RWPE1 (cell line): ENCODE results near the gene CREB5.

Source experiments
- CTCF ChIA-PET: fragments of 350-600 bp; sonication (Branson Sonifier 250); formaldehyde crosslinking; extraction: SDS; loops from one replicate; lab custom pipeline; 2021; lab: Yijun Ruan, JAX
- POLR2A ChIA-PET: fragments of 400-600 bp; formaldehyde crosslinking; extraction: SDS; loops from one replicate; lab custom pipeline; 2020; ENCODE audit warnings: antibody characterized with exemption; ENCODE audit not compliant: low non-redundant PET; lab: Yijun Ruan, JAX
- DNase-seq: peaks from one replicate; pipeline ENCODE4 v3.0.0; 2012; ENCODE audit warnings: low spot score
- H3K27ac ChIP-seq: fragments of 450-650 bp; 2 replicates; pipeline ENCODE4 v1.5.1; 2017
- TF ChIP-seq, protein P1 (sequence below): fragments of 450-650 bp; conservative IDR thresholded peaks from 2 replicates; pipeline ENCODE4 v1.5.1; 2017; ENCODE audit warnings: low read depth, mild to moderate bottlenecking

Gene CREB5

DNA sequence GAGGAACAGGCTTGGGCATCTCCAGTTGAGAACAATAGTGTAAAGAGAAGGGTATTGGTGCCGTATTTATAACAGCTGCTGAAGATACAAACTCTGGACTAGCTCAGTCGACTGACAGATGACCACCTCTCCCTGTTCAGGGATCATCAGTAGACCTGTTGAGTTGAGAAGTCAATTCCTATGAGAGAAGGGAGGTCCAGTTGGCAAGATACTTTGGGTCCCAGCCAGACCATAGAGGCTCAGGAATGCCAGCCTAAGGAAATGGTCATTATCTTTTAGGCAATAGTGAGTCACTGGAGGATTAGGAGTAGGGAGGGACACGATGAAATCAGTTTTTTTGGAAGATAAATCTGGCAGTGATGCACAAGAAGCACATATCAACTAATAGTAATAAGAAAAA, 342.9 kb downstream of the CREB5 start:
- DNase-seq: peak; percentile 21
- no peak overlapping the region for H3K27ac ChIP-seq
- ChIA-PET POLR2A (no interaction called here), CTCF (no interaction called here)
- TF ChIP-seq, protein P1, sequence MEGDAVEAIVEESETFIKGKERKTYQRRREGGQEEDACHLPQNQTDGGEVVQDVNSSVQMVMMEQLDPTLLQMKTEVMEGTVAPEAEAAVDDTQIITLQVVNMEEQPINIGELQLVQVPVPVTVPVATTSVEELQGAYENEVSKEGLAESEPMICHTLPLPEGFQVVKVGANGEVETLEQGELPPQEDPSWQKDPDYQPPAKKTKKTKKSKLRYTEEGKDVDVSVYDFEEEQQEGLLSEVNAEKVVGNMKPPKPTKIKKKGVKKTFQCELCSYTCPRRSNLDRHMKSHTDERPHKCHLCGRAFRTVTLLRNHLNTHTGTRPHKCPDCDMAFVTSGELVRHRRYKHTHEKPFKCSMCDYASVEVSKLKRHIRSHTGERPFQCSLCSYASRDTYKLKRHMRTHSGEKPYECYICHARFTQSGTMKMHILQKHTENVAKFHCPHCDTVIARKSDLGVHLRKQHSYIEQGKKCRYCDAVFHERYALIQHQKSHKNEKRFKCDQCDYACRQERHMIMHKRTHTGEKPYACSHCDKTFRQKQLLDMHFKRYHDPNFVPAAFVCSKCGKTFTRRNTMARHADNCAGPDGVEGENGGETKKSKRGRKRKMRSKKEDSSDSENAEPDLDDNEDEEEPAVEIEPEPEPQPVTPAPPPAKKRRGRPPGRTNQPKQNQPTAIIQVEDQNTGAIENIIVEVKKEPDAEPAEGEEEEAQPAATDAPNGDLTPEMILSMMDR: no peak

DNA sequence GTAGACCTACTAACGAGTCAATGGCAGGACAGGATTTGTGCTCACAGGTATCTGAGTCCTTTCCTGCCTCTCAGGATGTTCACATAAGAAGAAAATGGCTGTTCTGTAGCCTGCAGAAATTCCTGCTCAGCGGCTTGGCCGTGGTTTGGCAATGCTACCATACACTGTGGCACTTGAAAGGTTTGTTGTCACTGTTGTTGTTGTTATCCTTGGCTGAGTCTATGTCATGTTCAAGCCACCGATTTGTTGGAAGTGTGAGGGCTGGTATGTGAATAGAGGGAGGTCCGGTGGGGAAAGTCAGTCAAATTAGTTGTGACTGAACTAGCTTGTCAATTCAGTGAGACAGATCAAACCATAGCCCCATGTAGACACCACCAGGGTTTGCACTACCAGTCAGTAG, 345.9 kb downstream of the CREB5 start:
- no peak overlapping the region for H3K27ac ChIP-seq
- DNase-seq: no peak
- TF ChIP-seq, protein P1: no peak
- ChIA-PET CTCF (no interaction called here), POLR2A (no interaction called here)

DNA sequence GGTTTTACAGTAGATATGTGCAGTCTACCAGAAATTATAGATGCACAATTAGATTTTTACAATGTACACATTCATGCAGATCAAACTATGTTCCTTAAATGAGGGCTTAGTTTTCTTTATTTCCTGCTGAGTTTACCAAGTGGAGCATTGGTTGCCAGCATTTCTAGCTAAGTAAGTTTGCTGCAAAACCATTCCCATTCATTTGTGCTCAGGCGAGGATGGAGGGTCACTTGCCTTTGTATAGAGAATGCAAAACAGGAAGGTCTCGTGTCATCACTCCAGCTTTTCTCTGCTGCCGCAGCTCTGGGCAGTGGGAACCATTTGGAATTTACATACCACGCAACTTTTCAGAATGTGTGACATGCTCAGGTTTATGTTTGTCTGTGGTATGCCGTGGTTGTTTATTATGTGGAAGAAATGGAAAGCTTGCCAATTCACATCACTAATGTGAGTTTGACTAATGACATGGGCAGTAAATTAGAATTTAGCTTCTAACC, 347.2 kb downstream of the CREB5 start:
- CTCF ChIA-PET: no interaction called here

DNA sequence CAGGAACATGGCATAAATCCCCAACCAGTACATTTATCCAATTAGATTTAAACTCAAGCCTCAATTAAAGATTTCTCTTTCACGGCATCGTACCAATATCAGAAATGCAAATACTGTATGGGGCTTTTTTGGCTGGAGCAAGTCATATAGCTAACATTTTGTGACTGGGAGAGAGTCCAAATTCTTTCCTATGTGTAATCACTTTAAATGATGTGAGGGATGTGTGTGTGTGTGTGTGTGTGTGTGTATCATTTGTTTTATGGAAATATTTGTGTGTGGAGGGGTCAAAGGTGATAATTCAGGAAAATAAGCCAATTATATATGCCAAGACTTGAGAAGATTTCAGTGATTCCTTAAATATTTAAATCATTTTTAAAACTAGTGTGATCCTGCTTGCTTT, 349.2 kb downstream of the CREB5 start:
- H3K27ac ChIP-seq: no peak overlapping the region
- DNase-seq: no peak
- ChIA-PET CTCF (no interaction called here), POLR2A (no interaction called here)
- TF ChIP-seq, protein P1: no peak

More for the DNA sequence above, 347.2 kb downstream of the CREB5 start:
- POLR2A ChIA-PET: no interaction called here
- DNase-seq: no peak
- no peak overlapping the region for H3K27ac ChIP-seq
- TF ChIP-seq, protein P1: no peak

DNA sequence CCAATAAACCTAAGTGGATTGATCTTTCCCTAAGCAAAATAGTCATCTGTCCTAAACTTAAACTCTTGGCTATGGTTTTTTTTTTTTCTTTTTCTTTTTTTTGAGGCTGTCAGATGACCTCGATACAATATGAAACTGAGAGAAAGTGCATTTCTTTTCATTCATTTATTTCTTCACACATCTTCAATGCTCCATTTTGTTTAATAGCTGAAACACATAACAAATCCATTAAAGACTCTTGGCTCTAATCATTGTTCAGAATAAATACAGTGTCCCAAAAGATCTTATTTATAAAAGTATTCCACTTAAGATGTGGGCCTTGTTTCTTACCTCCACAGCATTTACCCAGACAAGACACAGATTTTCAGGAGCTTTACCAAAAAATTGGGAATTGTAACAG, 350.3 kb downstream of the CREB5 start:
- no peak for DNase-seq
- ChIA-PET CTCF (no interaction called here), POLR2A (no interaction called here)
- no peak overlapping the region for H3K27ac ChIP-seq
- TF ChIP-seq, protein P1: no peak

DNA sequence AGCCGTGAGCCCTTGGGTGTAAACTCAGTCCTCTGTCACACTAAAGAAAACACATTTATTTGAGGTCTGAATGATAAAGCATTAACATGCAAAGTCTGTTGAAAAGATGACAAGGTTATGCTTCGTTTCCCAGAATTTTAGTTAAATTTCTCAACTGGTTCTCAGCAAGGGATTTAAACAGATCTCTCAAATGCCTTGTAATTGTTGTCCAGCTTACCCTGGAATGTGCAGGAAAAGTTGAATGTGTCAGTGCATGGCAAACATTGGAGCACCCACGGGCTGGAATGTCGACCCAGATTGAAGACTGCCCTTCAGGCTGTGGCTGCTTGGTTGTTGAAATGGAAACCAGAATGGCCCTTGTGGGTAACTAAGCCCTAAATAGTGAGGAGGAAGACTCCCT, 354.0 kb downstream of the CREB5 start:
- ChIA-PET CTCF (no interaction called here), POLR2A (no interaction called here)
- TF ChIP-seq, protein P1: no peak

More for the DNA sequence above, 354.0 kb downstream of the CREB5 start:
- no peak for DNase-seq
- H3K27ac ChIP-seq: no peak overlapping the region
